ENCODE results near the gene IQCH.
"Not testable (repeated sequence)": the region's sequence is repeated elsewhere in the genome, so short reads cannot be mapped to it uniquely, and the experiment has no call there.

The IQCH gene

DNA sequence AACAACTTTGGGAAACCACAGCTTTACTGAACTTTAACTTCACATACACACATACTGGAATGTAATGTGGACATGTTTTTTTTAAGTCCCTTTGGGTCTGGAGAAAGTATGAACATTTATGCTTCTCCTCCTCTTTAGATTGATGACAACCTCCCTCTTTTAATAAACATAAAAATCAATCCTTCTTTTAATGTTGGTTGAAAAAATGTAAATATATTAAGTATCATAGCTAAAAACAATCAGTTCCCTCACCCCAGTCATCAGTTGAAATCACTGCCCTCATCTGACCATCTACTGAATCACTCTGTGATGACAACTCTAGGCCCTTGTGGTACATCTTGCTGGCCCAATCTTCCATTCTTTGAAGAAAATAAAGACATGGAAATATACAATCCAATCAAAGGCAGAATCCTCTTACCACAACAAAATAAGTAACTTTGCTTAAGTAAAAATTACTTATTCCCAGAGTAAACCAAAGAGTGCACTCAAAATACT, 6.5 kb upstream of the IQCH start:
- no peak for DNase-seq

- DNase-seq: peak in 2 of 4 experiments; percentile 3 to 18
Measured at GRCh38 chr15:67249830-67250229, 4.8 kb upstream of the IQCH start.

DNA sequence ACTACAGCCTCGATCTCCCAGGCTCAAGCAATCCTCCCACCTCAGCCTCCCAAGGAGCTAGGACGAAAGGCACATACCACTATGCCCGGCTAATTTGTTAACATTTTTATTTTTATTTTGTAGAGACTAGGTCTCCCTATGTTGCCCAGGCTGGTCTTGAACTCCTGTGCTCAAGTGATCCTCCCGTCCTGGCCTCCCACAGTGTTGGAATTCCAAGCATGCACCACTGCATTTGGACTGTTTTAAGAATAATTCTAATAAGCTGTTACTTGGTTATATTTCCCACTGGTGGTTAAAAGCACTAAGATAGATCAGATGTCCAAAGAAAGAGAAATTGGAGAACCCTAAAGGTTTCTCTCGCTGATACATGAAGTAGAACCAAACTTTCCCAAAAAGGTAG, 3.3 kb upstream of the IQCH start:
- no peak for DNase-seq

- DNase-seq: no peak
Measured at GRCh38 chr15:67253101-67253500, 1.5 kb upstream of the IQCH start.

DNA sequence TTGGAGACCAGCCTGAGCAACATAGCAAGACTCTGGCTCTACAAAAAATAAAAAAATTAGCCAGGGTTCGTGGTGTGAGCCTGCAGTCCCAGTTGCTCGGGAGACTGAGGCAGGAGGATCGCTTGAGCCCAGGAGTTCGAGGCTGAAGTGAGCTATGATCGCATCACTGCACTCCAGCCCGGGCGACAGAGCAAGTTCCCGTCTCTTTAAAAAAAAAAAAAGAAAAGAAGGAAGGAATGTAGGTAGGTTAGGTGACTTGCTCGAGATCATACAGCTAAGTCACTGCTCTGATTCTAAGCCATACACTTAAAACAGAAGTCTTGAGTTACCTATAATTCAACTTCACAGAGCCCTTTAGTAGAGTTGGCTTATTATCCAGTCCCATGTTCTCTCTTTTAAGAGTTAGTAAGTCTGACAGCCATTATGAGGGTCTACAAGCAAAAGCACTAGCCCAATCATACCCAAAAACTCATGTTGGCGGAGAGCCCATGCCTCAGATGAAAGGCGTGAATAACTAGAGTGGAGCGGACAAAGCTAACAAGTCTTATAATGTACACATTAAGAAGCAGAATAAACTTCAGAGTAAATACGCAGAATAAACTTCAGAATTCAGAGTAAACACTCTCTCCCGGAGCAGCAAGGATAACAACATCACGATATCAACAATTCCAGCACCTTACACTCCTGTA, 893 bp upstream of the IQCH start:
- DNase-seq: peak in 1 of 4 experiments; percentile 1

DNA sequence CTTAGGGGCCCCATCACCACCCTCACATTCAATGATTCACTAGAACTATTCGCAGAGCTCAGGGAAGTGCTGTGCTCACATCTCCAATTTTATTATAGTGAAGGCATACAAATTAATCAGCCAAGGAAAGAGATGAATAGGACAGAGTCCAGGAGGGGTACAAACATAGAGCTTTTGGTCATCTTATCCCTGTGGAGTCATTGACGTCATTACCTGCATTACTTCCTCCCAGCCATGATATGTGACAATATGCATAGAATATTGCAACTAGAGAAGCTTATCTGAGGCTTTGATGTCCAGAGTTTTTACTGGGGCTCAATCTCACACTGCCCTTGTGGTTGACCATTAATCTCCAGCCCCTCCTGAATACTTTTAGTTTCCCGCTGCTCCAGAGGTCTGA, 1.5 kb downstream of the IQCH start:
- no peak for DNase-seq

GRCh38 chr15:67258412-67258811, 3.8 kb downstream of the IQCH start:
- not testable (repeated sequence) for DNase-seq

- no peak for DNase-seq
Measured at GRCh38 chr15:67259379-67259778, 4.8 kb downstream of the IQCH start.

DNA sequence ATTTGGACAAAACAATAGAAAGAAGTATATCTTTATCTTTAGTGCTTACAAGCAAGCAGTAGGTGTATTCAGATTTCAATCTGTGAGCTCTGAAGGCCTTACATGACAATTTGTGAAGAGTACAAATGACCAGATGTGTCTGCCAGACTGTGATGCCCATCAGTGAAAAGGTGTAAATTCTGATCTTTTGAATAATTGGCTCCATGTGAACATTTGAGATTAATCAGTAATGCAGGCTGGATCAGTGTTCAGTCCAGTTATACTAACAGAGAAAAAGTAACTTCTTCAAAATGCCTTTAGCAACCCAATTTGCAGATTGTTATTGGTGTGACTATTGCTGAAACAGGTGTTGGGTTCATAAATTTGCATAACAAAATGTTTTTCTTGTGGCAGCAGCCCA, 5.2 kb downstream of the IQCH start:
- no peak for DNase-seq

DNA sequence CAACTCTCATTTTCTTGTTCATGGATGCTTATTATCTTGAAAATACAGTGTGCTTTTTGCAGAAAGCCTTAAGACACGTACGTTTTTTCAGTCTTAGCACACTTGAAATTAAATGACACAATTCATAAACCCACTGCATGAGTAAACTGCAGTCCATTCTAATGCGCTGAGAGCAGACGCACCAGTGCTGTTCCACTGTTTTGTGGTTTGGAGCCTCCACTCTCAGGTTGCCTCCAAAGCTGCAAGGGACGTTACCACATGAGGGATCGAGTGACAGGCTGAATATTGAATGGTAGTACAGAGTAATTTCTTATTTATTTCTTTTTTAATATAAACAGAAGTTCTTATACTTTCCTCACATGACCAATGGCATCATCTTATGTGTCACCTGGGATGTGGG, 12.3 kb downstream of the IQCH start:
- no peak for DNase-seq

DNA sequence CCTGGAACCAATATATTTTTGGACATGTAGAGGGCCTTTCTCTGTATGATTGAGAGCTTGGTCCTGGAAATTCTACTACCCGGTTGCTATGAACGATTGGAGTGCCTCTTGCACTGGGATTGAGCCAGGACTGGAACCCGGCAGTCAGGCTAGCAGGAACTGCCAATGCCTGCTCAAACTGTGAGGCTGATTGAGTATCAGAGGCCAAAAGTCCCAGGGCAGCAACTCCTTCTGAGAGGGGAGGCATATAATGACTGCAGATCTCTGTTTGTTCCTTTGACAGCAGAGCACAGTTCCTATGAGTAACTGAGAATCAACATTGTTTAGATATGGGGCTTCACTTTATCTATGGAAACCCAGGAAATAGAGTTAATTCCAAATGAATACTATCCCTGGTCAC, 12.9 kb downstream of the IQCH start:
- no peak for DNase-seq

- no peak for DNase-seq
Measured at GRCh38 chr15:67267951-67268941, 13.7 kb downstream of the IQCH start.

GRCh38 chr15:67274236-67274635, 19.6 kb downstream of the IQCH start:
- no peak for DNase-seq

DNA sequence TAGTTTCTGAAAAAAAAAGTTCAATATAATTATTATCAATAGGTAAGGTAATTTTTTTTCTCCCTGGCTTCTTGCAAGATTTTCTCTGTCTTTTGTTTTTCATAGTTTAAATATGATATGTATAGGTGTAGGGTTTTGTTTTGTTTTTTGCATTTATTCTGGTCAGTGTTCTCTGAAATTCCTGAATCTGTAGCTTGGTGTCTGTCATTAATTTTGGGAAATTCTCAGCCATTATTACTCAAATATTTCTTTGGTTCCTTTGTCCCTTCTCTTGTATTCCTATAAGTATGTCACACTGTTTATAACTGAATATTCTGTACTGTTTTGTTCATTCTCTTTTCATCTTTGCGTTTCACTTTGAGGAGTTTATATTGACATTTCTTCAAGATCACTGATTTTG, 22.1 kb downstream of the IQCH start:
- DNase-seq: no peak

GRCh38 chr15:67280217-67280616, 25.6 kb downstream of the IQCH start:
- no peak for DNase-seq

GRCh38 chr15:67281714-67282113, 27.1 kb downstream of the IQCH start:
- DNase-seq: no peak

DNA sequence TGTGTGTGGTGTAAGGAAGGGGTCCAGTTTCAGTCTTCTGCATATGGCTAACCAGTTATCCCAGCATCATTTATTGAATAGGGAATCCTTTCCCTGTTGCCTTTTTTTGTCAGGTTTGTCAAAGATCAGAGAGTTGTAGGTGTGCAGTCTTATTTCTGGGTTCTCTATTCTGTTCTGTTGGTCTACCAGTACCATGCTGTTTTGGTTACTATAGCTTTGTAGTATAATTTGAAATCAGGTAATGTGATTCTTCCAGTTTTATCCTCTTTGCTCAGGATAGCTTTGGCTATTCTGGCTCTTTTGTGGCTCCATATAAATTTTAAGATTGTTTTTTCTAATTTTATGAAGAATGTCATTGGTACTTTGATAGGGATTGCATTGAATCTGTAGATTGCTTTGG, 31.0 kb downstream of the IQCH start:
- not testable (repeated sequence) for DNase-seq

GRCh38 chr15:67286400-67286799, 31.8 kb downstream of the IQCH start:
- DNase-seq: not testable (repeated sequence)

DNA sequence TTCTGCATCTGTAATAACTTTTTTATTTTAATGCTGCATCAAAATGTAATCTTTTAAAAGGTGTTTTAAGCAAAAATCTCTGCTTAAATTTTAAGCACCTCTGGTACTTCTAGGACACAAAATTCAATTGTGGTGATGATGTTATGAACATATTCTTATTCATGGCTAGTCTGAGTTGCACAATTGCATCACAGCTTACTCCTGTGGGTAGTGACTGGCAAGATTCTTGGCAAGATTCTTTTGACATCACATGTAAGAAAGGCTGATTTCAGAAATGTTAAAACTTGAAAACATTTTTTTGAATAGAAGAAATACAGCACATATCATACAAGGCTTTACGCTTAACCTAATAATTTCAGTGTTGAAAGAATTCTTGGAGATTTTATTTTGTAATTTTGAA, 35.7 kb downstream of the IQCH start:
- peak in 1 of 4 experiments; percentile 5 for DNase-seq

DNA sequence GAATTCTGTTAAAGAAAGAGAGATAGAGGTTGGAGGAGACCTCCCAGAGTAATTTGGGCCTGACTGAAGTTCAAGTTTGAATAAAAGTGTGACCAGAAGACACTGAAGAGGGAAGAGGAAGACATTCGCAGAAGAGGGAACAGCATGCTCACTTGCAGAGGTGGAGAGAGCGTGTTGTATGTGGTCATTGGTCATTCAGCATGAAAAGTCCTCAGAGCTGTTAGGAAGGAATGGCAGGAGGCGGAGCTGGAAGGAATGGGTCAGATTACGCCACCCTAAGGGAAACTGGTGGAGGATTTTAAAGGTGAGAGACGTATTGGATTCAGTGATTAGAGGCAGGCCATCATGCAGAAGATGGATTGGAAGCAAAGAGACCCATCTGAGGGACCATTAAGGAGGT, 41.6 kb downstream of the IQCH start:
- DNase-seq: peak in 3 of 4 experiments; percentile 19 to 27 (median 23)

DNA sequence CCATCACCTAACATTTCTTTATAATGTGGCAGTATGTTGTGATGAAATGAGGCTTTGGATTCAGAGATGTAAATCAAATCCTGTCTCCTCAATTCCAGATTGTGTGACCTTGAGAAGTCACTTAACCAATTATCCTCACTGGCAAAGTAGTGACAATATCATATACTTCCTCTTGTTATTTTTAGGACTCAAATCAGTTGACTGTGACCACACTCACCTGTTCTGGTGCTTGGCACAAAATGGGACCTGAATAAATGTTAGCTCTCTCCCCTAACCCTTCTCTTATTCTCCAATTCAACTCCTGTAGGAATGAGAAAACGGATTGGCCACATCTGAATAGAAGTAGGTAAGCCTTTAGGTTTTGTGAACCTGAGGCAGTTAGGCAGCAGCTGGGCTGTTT, 42.1 kb downstream of the IQCH start:
- no peak for DNase-seq

DNA sequence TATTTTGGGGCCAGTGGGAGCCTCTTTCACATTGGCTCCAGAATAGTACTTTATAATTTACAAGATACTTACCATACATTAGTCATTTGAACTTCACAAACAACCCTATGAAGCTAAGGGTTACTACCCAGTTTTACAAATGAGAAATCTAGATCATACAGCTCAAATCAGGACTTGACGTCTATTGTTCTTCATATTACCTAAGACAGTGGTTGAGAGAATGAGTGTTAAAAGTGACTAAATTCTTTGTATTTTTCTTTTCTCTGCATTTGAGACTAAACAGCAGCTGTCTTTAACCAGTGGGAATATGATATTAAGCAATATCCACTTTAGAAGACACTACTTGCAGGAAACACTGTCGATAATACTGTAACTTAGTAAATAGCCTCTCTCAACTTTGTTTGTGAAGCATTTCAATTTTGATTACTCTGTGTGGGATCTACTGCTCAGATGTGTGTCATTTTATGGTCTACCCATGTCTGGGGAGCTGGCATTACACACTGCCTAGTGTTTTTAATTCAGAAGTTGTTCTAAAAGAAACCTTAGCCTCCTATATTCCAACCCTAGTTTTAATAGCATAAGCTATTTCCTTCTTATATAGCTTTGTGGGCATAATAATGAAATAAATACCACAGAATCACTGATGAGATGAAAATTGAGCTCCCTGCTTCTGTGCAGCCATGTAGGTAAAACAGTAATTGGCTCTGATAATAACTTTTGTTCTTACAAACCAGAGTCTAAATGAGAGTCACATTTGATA, 45.9 kb downstream of the IQCH start:
- DNase-seq: no peak
